GM23338 (cell line): ENCODE data around the gene ATP8A2. TPM values are rescaled to one million over a fixed set of nuclear protein-coding genes. Genes with fewer than 3 reads are reported as not detected.
A peak's percentile ranks its signal among the peaks of the same experiment; 100 is the strongest.

Experiments
- ATAC-seq: fragments of 200-7000 bp; cut with Tn5 transposase; 3 replicates; pipeline ENCODE4 v1.9.1; 2020
- DNase-seq: peaks from one replicate; pipeline ENCODE4 v3.0.0-alpha.2; 2015; ENCODE audit warnings: low spot score
- H2AFZ ChIP-seq: fragments of 200-600 bp; sonication (generic); 2 replicates; pipeline ENCODE4 v1.8.0; 2016; ENCODE audit warnings: antibody characterized with exemption, mild to moderate bottlenecking, moderate library complexity
- H3F3A ChIP-seq: fragments of 200-600 bp; sonication (generic); replicated peaks from 2 replicates; pipeline ENCODE4 v1.8.0; 2017; ENCODE audit warnings: antibody characterized with exemption, mixed run types, low read depth
- H3K27ac ChIP-seq: fragments of 200-600 bp; sonication (generic); 2 replicates; pipeline ENCODE4 v1.6.1; 2016; ENCODE audit warnings: low read depth
- H3K27me3 ChIP-seq: fragments of 200-600 bp; sonication (generic); 2 replicates; pipeline ENCODE4 v1.8.0; 2016; ENCODE audit warnings: mild to moderate bottlenecking, mixed run types, moderate library complexity; ENCODE audit not compliant: insufficient read depth
- H3K36me3 ChIP-seq: fragments of 200-600 bp; sonication (generic); 2 replicates; pipeline ENCODE4 v1.8.0; 2016; ENCODE audit warnings: mild to moderate bottlenecking; ENCODE audit not compliant: insufficient read depth
- H3K4me1 ChIP-seq: fragments of 200-600 bp; sonication (generic); 2 replicates; pipeline ENCODE4 v1.8.0; 2016; ENCODE audit warnings: mild to moderate bottlenecking, moderate library complexity; ENCODE audit not compliant: insufficient read depth
- H3K4me2 ChIP-seq: fragments of 200-600 bp; sonication (generic); 2 replicates; pipeline ENCODE4 v1.7.1; 2017; ENCODE audit warnings: mixed run types
- H3K4me3 ChIP-seq: fragments of 200-600 bp; sonication (generic); 2 replicates; pipeline ENCODE4 v1.6.1; 2016; ENCODE audit warnings: mixed run types
- H3K79me2 ChIP-seq: fragments of 200-600 bp; sonication (generic); replicated peaks from 2 replicates; pipeline ENCODE4 v1.8.0; 2017; ENCODE audit warnings: mild to moderate bottlenecking; ENCODE audit not compliant: insufficient read depth
- H3K9me2 ChIP-seq: fragments of 200-600 bp; sonication (generic); 2 replicates; pipeline ENCODE4 v1.8.0; 2017; ENCODE audit not compliant: insufficient read depth
- H4K20me1 ChIP-seq: fragments of 200-600 bp; sonication (generic); replicated peaks from 2 replicates; pipeline ENCODE4 v1.8.0; 2017; ENCODE audit warnings: mild to moderate bottlenecking; ENCODE audit not compliant: insufficient read depth
- H3K27ac Mint-ChIP-seq: 2 replicates; pipeline ENCODE4 v1.8.0; 2020; ENCODE audit warnings: inconsistent platforms, mild to moderate bottlenecking, moderate library complexity, mixed read lengths
- H3K27me3 Mint-ChIP-seq: 3 replicates; pipeline ENCODE4 v1.8.0; 2022; ENCODE audit warnings: low read depth, mild to moderate bottlenecking, moderate library complexity, mixed read lengths, inconsistent platforms; ENCODE audit not compliant: insufficient read depth, poor library complexity
- H3K36me3 Mint-ChIP-seq: 3 replicates; pipeline ENCODE4 v1.8.0; 2021; ENCODE audit warnings: low read depth, mild to moderate bottlenecking, inconsistent platforms, moderate library complexity, mixed read lengths
- H3K4me1 Mint-ChIP-seq: 3 replicates; pipeline ENCODE4 v1.8.0; 2020; ENCODE audit warnings: mild to moderate bottlenecking, inconsistent platforms, mixed read lengths
- H3K4me3 Mint-ChIP-seq: 3 replicates; pipeline ENCODE4 v1.8.0; 2021; ENCODE audit warnings: moderate library complexity, mild to moderate bottlenecking, inconsistent platforms, mixed read lengths
- H3K9me3 Mint-ChIP-seq: 3 replicates; pipeline ENCODE4 v1.8.0; 2020; ENCODE audit warnings: moderate library complexity, mild to moderate bottlenecking, inconsistent platforms, mixed read lengths
- CREB1 ChIP-seq: fragments of 250-450 bp; sonication (Bioruptor Pico); IDR thresholded peaks from 2 replicates; pipeline ENCODE4 v1.5.0; 2020; ENCODE audit warnings: low read depth, mild to moderate bottlenecking, moderate library complexity
- EZH2 ChIP-seq: fragments of 200-600 bp; sonication (generic); IDR thresholded peaks from one replicate; pipeline ENCODE4 v1.8.0; 2017; ENCODE audit warnings: antibody characterized with exemption, mild to moderate bottlenecking, low read depth; ENCODE audit not compliant: unreplicated experiment
- EZH2phosphoT487 ChIP-seq: fragments of 200-600 bp; sonication (generic); IDR thresholded peaks from one replicate; pipeline ENCODE4 v1.8.1; 2018; ENCODE audit warnings: antibody characterized with exemption; ENCODE audit not compliant: unreplicated experiment
- JUNB ChIP-seq: IDR thresholded peaks from one replicate; pipeline ENCODE4 v1.6.1; 2016; ENCODE audit warnings: antibody characterized with exemption; ENCODE audit not compliant: unreplicated experiment
- NANOG ChIP-seq: IDR thresholded peaks from 2 replicates; pipeline ENCODE4 v1.6.1; 2016; ENCODE audit warnings: antibody characterized with exemption, borderline replicate concordance
- POLR2AphosphoS5 ChIP-seq: IDR thresholded peaks from 2 replicates; pipeline ENCODE4 v1.6.1; 2016; ENCODE audit warnings: antibody characterized with exemption, low read depth
- STAT1 ChIP-seq: IDR thresholded peaks from one replicate; pipeline ENCODE4 v1.6.1; 2016; ENCODE audit warnings: antibody characterized with exemption; ENCODE audit not compliant: unreplicated experiment
- ZNF114 ChIP-seq: fragments of 250-450 bp; sonication (Bioruptor Pico); IDR thresholded peaks from 2 replicates; pipeline ENCODE4 v1.5.0; 2020; ENCODE audit warnings: mild to moderate bottlenecking, moderate library complexity
- ZNF331 ChIP-seq: fragments of 250-450 bp; sonication (Bioruptor Pico); IDR thresholded peaks from 2 replicates; pipeline ENCODE4 v1.5.0; 2020; ENCODE audit warnings: low read depth, mild to moderate bottlenecking, moderate library complexity
- polyA plus RNA-seq: library from polyadenylated mRNA; unstranded; fragments of >200 nt; fragmentation: Nextera tagmentation; extraction: Ambion mirVana; gene quantifications from 2 replicates; pipeline ENCODE4 v1.2.1, GENCODE V29; 2016
- total RNA-seq: library from RNA; depleted of rRNA; stranded (reverse); fragments of >200 nt; shearing (Covaris generic); gene quantifications from 2 replicates; pipeline ENCODE4 v1.2.3, GENCODE V29; 2014
- TF ChIP-seq, protein P1 (sequence below): IDR thresholded peaks from 2 replicates; pipeline ENCODE4 v1.6.1; 2016; ENCODE audit warnings: antibody characterized with exemption
- TF ChIP-seq, protein P2 (sequence below): fragments of 250-450 bp; sonication (Bioruptor Pico); IDR thresholded peaks from 2 replicates; pipeline ENCODE4 v1.5.0; 2020; ENCODE audit warnings: mild to moderate bottlenecking, moderate library complexity
- TF ChIP-seq, protein P3 (sequence below), 2 experiments: fragments of 200-600 bp in 1 of 2; sonication (generic) in 1 of 2; conservative IDR thresholded peaks; 2 replicates each; pipeline versions ENCODE4 v1.5.1 to v1.6.1; 2016 to 2017; ENCODE audit warnings: antibody characterized with exemption in 2 of 2, low read depth in 2 of 2, mild to moderate bottlenecking in 2 of 2, moderate library complexity in 1 of 2
- TF ChIP-seq, protein P4 (sequence below): IDR thresholded peaks from one replicate; pipeline ENCODE4 v1.6.1; 2018; ENCODE audit warnings: antibody characterized with exemption; ENCODE audit not compliant: unreplicated experiment

ATP8A2 gene
- total and polyA plus RNA-seq, 2 experiments from 2014 or later: 5.7 to 8.8 TPM

DNA sequence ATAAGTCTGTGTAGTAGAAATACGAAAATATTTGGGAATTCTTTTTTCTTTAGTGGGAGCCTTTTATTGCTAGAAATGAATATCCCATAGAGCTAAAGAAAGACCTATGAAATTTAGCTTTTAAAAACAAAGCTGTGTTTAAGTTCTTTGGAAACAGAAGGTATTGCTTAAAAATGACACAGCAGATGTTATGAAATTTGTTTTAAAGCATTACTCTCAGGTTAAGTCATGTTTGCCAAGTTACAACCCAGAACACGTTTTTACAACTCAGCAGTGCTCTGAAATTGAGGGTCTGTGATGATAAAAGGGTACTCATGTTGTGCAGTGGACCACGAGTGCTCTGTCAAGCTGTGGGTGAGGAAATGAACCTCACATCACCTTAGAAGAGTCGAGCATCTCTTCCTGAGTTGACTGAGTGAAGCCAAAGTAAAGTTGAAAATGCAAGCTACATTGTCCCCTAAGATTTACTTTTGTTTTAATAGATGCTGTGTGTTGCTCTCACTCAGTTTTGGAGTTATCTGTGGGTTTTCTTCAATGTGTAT lies 519.0 kb downstream of the ATP8A2 start:
- H4K20me1 ChIP-seq: no peaks in the 10 kb centered on the region
- H2AFZ ChIP-seq: peak overlapping the region; percentile 3; the same call in 1 of the 2 replicates
- H3K27me3 ChIP-seq: no peaks in the 10 kb centered on the region
- H3F3A ChIP-seq: no peaks in the 10 kb centered on the region
- H3K4me3 ChIP-seq: no peak overlapping the region
- no peaks in the 10 kb centered on the region for H3K36me3 ChIP-seq
- no peak overlapping the region for H3K27ac ChIP-seq
- H3K27me3 Mint-ChIP-seq: no peaks in the 10 kb centered on the region
- no peaks in the 10 kb centered on the region for H3K9me2 ChIP-seq
- peaks cover 2% of the 10 kb centered on the region; the same call in 1 of the 3 replicates for H3K9me3 Mint-ChIP-seq
- H3K27ac Mint-ChIP-seq: no peak overlapping the region
- peaks cover 7% of the 10 kb centered on the region; the same call in 2 of the 3 replicates for H3K4me1 Mint-ChIP-seq
- H3K4me1 ChIP-seq: peaks cover 6% of the 10 kb centered on the region; the same call in 1 of the 2 replicates
- H3K36me3 Mint-ChIP-seq: 0 out of 3 replicates have a peak, but pooled peaks cover 2% of the 10 kb centered on the region
- H3K4me2 ChIP-seq: no peak overlapping the region
- H3K4me3 Mint-ChIP-seq: no peak overlapping the region
- ATAC-seq (no peak), DNase-seq (no peak)
- H3K79me2 ChIP-seq: no peaks in the 10 kb centered on the region
- TF ChIP-seq JUNB (no peak), CREB1 (CRISPR knock-in tag) (no peak), POLR2AphosphoS5 (no peak), NANOG (no peak), STAT1 (no peak), EZH2phosphoT487 (no peak), ZNF114 (CRISPR knock-in tag) (no peak), EZH2 (no peak), ZNF331 (CRISPR knock-in tag) (no peak)
- TF ChIP-seq, protein P1, sequence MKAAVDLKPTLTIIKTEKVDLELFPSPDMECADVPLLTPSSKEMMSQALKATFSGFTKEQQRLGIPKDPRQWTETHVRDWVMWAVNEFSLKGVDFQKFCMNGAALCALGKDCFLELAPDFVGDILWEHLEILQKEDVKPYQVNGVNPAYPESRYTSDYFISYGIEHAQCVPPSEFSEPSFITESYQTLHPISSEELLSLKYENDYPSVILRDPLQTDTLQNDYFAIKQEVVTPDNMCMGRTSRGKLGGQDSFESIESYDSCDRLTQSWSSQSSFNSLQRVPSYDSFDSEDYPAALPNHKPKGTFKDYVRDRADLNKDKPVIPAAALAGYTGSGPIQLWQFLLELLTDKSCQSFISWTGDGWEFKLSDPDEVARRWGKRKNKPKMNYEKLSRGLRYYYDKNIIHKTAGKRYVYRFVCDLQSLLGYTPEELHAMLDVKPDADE: no peak
- TF ChIP-seq, protein P2, sequence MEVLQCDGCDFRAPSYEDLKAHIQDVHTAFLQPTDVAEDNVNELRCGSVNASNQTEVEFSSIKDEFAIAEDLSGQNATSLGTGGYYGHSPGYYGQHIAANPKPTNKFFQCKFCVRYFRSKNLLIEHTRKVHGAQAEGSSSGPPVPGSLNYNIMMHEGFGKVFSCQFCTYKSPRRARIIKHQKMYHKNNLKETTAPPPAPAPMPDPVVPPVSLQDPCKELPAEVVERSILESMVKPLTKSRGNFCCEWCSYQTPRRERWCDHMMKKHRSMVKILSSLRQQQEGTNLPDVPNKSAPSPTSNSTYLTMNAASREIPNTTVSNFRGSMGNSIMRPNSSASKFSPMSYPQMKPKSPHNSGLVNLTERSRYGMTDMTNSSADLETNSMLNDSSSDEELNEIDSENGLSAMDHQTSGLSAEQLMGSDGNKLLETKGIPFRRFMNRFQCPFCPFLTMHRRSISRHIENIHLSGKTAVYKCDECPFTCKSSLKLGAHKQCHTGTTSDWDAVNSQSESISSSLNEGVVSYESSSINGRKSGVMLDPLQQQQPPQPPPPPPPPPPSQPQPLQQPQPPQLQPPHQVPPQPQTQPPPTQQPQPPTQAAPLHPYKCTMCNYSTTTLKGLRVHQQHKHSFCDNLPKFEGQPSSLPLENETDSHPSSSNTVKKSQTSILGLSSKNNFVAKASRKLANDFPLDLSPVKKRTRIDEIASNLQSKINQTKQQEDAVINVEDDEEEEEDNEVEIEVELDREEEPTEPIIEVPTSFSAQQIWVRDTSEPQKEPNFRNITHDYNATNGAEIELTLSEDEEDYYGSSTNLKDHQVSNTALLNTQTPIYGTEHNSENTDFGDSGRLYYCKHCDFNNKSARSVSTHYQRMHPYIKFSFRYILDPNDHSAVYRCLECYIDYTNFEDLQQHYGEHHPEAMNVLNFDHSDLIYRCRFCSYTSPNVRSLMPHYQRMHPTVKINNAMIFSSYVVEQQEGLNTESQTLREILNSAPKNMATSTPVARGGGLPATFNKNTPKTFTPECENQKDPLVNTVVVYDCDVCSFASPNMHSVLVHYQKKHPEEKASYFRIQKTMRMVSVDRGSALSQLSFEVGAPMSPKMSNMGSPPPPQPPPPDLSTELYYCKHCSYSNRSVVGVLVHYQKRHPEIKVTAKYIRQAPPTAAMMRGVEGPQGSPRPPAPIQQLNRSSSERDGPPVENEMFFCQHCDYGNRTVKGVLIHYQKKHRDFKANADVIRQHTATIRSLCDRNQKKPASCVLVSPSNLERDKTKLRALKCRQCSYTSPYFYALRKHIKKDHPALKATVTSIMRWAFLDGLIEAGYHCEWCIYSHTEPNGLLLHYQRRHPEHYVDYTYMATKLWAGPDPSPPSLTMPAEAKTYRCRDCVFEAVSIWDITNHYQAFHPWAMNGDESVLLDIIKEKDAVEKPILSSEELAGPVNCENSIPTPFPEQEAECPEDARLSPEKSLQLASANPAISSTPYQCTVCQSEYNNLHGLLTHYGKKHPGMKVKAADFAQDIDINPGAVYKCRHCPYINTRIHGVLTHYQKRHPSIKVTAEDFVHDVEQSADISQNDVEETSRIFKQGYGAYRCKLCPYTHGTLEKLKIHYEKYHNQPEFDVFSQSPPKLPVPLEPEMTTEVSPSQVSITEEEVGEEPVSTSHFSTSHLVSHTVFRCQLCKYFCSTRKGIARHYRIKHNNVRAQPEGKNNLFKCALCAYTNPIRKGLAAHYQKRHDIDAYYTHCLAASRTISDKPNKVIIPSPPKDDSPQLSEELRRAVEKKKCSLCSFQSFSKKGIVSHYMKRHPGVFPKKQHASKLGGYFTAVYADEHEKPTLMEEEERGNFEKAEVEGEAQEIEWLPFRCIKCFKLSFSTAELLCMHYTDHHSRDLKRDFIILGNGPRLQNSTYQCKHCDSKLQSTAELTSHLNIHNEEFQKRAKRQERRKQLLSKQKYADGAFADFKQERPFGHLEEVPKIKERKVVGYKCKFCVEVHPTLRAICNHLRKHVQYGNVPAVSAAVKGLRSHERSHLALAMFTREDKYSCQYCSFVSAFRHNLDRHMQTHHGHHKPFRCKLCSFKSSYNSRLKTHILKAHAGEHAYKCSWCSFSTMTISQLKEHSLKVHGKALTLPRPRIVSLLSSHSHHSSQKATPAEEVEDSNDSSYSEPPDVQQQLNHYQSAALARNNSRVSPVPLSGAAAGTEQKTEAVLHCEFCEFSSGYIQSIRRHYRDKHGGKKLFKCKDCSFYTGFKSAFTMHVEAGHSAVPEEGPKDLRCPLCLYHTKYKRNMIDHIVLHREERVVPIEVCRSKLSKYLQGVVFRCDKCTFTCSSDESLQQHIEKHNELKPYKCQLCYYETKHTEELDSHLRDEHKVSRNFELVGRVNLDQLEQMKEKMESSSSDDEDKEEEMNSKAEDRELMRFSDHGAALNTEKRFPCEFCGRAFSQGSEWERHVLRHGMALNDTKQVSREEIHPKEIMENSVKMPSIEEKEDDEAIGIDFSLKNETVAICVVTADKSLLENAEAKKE (CRISPR knock-in tag): no peak
- TF ChIP-seq, protein P3, sequence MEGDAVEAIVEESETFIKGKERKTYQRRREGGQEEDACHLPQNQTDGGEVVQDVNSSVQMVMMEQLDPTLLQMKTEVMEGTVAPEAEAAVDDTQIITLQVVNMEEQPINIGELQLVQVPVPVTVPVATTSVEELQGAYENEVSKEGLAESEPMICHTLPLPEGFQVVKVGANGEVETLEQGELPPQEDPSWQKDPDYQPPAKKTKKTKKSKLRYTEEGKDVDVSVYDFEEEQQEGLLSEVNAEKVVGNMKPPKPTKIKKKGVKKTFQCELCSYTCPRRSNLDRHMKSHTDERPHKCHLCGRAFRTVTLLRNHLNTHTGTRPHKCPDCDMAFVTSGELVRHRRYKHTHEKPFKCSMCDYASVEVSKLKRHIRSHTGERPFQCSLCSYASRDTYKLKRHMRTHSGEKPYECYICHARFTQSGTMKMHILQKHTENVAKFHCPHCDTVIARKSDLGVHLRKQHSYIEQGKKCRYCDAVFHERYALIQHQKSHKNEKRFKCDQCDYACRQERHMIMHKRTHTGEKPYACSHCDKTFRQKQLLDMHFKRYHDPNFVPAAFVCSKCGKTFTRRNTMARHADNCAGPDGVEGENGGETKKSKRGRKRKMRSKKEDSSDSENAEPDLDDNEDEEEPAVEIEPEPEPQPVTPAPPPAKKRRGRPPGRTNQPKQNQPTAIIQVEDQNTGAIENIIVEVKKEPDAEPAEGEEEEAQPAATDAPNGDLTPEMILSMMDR (conservative IDR thresholded peaks at IDR 0.05; ENCODE audit: low read depth in 2 of 2): no peak
- TF ChIP-seq, protein P4, sequence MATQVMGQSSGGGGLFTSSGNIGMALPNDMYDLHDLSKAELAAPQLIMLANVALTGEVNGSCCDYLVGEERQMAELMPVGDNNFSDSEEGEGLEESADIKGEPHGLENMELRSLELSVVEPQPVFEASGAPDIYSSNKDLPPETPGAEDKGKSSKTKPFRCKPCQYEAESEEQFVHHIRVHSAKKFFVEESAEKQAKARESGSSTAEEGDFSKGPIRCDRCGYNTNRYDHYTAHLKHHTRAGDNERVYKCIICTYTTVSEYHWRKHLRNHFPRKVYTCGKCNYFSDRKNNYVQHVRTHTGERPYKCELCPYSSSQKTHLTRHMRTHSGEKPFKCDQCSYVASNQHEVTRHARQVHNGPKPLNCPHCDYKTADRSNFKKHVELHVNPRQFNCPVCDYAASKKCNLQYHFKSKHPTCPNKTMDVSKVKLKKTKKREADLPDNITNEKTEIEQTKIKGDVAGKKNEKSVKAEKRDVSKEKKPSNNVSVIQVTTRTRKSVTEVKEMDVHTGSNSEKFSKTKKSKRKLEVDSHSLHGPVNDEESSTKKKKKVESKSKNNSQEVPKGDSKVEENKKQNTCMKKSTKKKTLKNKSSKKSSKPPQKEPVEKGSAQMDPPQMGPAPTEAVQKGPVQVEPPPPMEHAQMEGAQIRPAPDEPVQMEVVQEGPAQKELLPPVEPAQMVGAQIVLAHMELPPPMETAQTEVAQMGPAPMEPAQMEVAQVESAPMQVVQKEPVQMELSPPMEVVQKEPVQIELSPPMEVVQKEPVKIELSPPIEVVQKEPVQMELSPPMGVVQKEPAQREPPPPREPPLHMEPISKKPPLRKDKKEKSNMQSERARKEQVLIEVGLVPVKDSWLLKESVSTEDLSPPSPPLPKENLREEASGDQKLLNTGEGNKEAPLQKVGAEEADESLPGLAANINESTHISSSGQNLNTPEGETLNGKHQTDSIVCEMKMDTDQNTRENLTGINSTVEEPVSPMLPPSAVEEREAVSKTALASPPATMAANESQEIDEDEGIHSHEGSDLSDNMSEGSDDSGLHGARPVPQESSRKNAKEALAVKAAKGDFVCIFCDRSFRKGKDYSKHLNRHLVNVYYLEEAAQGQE: no peak
